Right renal pelvis (tissue), 4 donors: Measurements from ENCODE around the gene AP2A2. TPM values are rescaled to one million over a fixed set of nuclear protein-coding genes. Genes with fewer than 3 reads are reported as not detected.
"Not testable (repeated sequence)": the region's sequence is repeated elsewhere in the genome, so short reads cannot be mapped to it uniquely, and the experiment has no call there.

ENCODE experiments used
- DNase-seq, 4 donors: peaks; one replicate each; pipeline ENCODE4 v3.0.0-alpha.2; 2013; ENCODE audit warnings: low read depth in 4 of 4, low spot score in 3 of 4, missing footprints in 1 of 4
- polyA plus RNA-seq, 4 donors: library from polyadenylated mRNA; unstranded; fragments of 120-200 nt; gene quantifications; one replicate each; pipeline ENCODE4 v1.2.1, GENCODE V29; 2013; ENCODE audit not compliant: insufficient read length in 4 of 4

The AP2A2 gene
- polyA plus RNA-seq, 4 donors, result 100 to 120 (median 109) TPM

DNA sequence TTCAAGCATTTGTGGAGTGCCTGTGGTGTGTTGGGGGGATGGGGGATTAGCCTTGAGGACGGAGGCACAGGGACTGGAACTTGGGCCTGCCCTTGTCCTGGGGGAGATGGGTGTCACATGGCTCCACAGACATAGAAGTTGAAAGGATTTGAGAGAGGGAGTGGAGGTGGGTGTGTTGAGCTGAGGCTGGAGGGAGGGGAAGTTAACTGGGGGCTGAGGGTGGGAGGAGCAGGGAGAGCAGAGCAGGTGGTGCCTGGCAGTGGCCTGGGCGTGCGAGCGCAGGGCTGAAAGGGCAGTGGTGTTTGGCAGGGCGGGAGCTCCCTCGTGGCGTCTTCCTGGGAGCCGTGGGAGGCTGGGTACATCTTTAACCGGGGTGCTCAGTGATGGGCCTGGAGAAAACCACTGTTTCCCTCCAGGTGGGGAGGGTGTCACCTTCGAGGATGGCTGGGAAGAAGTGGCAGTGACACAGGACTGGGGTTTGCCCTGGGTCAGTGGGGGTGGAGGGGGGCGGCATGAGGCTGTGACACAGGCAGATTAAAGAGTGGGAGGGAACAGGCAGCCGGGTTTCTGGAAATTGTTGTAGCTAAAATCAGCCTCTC is 45.5 kb downstream of the AP2A2 start:
- DNase-seq, result no peak

DNA sequence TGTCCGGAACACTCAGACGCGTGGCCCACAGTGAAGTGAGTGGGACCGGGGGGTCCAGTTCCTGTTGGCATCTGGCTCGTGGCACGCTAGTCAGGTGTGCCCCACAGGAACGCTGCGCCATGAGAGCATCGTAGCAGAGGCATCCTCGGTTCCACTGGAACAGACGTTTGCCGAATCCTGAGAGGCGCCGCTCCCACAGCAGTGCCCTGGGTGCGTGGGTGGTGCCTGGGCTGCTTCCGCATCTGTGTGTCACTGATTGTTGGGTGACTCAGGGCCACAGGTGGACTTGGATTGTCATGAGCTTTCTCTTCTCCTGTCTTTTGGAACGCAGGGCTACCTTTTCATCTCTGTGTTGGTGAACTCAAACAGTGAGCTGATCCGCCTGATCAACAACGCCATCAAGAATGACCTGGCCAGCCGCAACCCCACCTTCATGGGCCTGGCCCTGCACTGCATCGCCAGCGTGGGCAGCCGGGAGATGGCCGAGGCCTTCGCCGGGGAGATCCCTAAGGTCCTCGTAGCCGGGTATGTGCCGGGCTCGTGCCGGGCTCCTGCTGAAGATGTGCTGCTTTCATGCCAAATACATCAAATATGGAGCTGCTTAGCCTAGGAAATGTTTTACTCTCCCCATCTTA is 46.2 kb downstream of the AP2A2 start:
- DNase-seq, result no peak

DNA sequence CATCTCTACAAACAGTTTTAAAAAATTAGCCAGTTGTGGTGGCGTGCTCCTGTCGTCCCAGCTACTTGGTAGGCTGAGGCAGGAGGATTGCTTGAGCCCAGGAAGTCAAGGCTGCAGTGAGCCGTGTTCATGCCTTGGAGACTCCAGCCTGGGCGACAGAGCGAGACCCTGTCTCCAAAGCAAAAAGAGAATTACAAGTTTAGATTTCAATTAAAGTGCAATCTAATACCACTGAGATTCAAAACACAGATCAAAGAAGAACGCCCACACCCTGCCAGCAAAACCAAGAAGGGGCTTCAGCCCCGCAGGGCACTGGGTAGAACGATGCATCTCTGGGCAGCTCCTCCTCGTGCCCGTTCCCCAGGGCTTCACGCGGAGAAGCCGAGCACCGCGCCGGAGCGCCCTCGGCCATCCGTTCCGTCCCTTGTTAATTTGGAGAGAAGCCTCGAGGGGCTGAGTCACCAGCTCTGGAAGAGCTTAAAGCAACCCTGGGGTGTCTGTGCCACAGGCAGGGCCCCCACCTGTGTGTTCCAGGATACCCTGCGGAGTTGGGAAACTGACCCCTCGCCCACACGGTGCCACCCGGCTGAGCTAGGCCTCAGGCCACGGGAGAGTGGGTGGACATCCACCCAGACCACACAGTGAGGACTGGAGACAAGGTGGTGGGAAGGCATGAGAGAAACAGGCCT is 47.0 kb downstream of the AP2A2 start:
- DNase-seq, result no peak

DNA sequence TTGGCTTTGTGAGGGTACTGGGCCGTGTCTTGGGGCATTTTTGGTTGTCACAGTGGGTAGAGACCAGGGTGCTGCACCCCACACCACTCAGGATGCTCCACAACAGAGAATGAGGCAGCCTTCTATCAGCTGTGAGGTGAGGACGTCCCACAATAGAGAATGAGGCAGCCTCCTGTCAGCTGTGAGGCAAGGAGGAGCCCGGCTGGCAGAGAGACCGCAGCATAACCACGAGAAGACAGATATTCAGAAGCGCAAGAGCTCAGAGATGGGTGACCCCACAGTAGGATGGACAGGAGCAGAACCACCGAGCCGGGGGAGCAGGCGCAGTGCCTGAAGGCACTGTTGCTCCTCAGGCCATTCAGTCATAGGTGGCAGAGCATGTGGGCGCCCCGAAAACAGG is 47.6 kb downstream of the AP2A2 start:
- DNase-seq, result no peak

DNA sequence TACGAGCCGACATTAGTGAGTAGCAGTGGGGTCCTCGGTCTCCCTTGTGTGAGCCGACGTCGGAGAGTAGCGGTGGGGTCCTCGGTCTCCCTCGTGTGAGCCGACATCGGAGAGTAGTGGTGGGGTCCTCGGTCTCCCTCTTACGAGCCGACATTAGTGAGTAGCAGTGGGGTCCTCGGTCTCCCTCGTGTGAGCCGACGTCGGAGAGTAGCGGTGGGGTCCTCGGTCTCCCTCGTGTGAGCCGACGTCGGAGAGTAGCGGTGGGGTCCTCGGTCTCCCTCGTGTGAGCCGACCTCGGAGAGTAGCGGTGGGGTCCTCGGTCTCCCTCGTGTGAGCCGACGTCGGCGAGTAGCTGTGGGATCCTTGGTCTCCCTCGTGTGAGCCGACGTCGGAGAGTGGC is 49.7 kb downstream of the AP2A2 start:
- not testable (repeated sequence) for DNase-seq

DNA sequence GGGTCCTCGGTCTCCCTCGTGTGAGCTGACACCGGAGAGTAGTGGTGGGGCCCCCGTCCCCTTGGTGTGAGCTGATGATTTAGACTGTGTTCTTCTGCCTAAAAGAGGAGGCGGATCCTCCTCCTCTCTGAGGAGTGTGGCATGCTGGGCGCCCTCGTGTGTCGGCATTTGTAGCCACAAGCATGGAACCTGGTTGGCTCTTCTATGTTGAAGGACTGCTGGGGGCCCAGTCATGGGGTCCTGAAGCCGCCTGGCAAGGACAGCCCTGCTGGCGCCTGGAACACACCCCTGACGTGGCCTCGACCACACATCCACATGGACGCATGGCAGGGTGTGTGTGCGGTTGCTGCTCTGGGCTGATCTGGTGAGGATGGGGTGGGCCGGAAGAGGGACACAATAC is 50.2 kb downstream of the AP2A2 start:
- DNase-seq, result no peak

DNA sequence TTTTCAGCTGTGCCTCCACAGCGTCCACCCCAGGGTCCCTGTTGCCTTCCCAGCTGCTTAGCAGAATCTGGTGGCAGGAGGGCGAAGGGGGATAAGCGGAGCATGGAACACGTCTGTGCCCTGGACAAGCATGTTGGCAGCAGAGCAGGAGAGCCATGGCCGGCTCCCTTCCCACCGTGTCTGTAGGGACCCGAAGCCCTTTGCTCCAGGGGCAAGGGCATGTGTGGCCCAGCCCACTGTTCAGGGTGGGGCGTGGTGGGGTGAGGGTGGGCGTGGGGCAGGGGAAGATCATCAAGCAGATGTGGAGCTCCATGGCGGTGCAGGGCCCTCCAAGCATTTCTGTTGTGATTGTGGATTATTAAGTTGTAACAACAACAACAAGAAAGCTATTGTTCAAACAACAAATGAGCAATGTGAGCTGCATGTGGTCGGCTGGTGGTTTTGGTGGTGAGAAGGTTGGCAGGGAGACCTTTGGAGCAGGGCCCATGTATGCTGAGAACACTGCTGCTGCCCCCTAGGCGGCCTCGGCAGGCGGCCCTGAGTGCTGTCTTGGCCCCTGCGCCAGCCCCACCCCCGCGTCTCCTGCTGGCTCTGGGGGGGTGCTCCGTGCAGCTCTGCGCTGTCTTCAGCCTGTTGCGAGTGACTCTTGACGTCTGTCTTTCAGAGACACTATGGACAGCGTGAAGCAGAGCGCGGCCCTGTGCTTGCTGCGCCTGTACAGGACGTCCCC is 50.9 kb downstream of the AP2A2 start:
- no peak for DNase-seq

DNA sequence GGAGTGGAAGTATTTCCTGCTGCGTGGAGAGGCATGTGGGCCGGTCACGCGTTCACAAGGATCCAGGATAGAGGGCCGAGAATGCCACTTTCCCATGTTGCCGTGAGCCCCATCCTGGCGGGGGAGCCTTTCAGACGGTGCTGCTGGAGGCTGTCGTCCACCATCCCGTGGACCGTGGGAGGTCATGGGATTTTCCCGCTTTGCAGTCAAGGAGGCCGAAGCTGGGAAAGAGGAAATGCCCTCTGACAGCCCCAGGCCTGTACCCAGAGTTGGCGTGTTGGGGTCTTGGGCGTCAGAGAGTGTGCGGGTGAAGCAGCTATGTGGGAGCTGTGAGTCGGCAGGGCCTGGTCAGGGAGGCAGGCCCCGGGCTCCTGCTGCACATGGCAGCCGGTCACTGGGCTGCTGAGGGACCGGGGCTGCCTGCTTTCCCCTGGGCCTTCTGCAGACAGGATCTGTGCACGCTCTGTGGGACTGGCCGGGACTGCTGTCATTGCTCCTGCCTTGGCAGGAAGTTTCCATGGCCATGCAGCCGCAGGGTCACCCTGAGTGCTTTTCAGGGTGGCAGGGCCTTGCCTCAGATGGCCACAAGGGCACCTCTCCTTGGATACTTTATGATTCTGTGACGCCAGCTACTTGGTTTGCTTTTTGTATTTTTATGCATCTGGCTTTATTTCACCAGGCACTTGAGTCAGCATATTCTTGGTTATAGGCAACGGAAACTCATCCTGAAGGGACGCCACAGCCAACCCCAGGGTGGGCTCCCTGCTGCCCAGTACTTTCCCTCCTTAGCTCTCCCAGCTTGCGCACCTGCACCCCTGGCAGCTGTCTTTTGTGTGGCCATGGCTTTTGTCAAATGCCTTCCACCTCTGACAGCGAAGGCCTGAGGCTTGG is 52.4 kb downstream of the AP2A2 start:
- no peak for DNase-seq

DNA sequence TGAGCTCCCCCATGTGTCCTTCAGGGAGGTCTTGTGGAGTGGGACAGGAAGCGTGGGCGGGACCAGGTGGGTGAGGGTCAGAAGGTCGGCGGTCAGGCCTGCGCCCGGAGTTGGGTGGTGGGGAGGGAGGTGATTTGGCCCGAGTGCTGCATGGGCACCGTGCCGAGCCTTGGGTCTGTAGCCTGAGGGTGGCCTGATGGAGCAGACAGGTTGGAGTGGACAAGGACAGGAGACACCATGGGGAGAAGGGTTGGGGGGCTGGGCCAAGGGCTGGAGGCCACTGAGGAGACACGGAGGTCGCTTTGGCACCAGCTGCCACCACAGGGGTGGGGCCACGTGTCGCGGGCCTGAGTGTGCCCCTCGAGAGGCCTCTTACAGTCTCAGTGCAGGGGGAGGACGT is 53.1 kb downstream of the AP2A2 start:
- no peak for DNase-seq

DNA sequence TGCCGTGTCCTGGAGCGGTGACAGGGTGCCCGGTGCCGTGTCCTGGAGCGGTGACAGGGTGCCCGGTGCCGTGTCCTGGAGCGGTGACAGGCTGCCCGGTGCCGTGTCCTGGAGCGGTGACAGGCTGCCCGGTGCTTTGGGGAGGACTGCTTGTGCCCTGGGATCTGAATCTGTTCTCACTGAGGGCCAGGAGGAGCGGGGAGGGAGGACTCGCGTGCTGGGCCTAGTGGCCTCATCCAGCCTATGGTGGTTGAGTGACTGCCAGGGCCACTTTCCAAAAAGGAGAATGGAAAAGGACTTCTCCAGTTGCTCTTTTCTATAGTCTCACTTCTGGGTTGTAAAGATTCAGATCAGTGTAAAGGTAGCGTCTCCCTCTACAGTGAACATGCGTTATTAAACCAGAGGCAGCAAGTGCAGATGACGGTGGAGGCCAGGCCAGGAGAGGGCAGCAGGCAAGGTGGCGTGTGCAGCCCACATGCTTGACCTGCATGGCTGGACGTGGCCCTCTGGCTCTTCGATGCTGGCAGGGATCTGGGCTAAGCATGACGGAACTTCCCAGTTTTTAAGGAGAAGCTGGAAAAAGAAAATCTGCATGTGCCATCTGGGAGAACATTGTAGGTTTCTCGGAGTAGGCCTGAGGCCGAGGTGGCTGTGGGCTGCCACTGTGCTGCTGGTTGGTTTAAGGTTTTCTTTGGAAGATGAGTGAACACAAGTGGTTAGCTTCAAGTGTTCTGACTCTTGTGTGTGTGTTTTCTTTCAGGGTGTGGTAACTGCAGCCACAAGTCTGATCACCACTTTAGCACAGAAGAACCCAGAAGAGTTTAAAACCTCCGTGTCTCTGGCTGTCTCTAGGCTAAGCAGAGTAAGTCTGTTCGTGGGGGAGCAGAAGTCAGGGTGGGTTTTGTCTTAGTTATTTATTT is 55.0 kb downstream of the AP2A2 start:
- DNase-seq, result no peak

DNA sequence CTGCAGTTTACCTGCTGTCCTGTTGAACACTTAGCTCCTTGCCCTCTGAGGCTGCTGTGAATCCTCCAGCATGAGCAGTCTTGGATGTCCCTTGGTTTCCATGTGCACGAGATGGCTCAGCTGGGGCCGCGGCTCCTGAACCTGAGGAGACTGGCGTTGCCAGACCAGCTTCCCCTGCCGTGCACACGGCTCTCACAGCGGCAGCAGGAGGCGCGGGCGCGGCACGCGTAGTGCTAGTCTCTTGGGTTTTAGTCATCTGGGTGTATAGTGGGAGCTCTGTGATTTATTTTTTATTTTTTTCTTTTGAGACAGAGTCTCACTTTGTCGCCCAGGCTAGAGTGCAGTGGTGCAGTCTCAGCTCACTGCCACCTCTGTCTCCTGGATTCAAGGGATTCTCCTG is 56.1 kb downstream of the AP2A2 start:
- no peak for DNase-seq

DNA sequence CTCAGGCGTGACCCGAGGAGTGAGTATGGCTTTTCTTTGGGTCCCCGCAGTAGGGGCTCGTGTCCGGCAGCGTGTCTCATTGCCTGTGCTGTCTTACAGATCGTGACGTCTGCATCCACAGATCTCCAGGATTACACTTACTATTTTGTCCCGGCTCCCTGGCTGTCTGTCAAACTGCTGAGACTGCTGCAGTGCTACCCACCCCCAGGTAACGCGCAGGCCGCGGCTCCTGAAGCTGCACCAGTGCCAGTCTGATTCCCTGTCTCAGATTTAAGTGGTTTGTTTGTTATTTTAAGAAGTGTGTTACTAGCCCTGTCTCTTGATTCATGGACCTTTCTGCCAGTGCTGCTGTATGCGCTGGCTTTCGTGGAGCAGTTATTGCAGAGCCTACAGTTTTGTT is 58.9 kb downstream of the AP2A2 start:
- no peak for DNase-seq

DNA sequence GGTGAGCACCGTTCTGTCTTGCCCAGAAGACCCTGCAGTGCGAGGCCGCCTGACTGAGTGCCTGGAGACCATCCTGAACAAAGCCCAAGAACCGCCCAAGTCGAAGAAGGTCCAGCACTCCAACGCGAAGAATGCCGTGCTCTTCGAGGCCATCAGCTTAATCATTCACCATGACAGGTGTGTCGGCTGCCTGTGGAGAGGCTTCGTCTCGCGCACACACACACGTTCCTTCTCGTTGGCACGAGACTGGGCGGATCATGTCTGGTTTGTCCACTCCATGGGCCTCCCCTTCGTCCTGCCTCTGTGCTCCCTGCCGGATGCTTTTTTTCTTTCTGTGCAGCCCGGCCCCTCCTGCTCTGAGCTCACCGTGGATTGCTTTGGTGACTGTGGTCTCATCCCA is 59.7 kb downstream of the AP2A2 start:
- peak in 2 of 4 donors; percentile 38 to 39 for DNase-seq

DNA sequence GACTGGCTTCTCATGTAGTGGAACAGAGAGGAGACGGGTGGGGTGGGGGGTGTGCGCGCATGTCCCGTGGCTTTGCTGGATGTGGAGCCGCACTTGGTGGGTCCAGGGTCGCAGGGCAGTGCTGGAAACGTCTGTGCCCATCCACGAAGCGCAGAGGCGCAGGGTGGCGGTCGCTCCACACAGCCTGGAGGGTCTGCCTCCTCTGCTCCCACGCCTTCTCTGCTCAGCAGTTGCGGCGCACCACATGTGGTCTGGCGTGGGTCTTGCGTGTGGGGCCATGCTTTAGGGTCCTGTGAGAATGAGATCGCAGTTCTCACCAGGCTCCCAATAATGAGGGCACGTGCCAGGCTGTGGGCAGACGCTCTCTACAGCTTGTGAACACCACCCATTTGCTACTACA is 60.2 kb downstream of the AP2A2 start:
- no peak for DNase-seq

DNA sequence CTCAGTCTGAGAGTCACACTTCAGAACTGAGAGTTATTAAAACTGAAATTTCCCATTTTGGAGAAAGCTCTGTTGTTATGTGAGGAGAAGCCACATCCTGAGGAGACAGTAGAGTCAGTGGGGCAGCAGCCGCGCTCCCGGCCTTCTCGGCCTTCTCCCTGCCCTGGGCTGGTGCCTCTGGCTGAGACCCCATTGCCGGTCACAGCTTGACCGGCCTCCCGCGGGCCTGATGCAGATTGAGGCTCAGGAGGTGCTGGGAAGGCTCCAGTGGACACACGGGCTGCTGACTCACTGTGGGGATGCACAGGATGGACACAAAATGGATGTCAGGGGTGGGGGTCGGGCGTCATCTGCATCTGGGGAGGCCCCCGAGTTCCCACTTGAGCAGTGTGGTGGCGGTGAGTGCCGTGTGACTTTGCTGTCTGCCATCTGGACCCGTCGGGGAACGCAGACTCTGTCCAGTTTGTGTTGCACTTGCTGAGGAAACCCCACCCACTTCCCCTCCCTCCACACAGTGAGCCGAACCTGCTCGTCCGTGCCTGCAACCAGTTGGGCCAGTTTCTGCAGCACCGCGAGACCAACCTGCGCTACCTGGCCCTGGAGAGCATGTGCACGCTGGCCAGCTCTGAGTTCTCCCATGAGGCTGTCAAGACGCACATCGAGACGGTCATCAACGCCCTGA is 60.7 kb downstream of the AP2A2 start:
- peak in 2 of 4 donors; percentile 40 to 46 for DNase-seq

DNA sequence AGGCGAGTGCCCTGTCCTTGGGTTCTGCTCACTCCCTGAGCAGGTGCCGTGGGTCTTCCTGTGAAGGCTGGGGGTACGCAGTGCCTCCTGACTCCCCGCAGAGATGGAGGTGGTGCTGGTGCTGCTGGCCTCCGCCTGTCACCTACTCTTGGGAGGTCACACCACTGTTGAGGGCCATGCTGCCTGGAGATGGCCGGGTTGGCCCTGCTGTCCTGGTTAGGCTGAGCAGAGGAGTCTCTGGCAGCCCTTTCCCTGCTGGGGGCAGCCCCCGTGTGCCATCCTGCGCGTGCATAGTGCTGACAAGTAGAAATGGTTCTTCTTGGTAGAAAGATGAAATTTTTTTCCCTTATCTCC is 61.3 kb downstream of the AP2A2 start:
- no peak for DNase-seq

DNA sequence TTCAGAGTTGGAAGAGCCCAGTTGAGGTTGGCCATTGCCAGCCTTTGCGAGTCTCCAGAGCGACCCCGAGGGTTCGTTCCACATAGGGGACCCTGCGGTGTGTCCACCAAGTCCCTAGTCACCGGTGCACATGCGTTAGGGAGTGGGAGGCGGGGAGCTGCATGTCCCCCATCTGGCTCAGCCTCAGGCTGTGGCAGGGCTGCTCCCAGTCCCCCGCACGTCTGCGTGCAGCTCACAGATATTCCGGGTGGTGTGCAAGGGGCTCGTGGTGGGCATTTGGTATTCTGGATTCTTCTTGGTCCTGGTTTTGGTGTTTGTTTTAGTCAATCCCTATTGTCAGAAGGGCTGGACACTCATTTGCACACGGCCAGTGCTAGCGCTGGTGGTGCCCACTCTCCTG is 62.0 kb downstream of the AP2A2 start:
- DNase-seq, result no peak

DNA sequence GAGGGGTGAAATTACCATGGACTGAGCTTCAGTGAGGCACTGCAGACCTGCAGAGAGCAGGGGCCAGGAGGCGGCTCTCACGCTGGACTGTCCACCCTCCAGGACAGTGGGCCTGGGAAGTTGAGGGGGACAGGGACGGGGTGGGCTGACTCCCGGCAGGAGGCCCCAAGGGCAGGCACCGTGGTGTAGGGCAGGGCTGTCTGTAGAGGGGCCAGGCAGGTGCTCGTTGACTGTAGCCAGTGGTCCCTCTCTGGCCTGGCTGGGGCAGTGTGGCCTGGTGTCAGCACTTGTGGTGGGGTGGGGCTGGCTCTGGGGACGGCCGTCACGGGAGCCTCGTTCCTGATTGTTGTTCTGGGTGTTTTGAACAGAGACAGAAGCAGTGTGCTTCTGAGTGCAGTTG is 64.4 kb downstream of the AP2A2 start:
- no peak for DNase-seq

DNA sequence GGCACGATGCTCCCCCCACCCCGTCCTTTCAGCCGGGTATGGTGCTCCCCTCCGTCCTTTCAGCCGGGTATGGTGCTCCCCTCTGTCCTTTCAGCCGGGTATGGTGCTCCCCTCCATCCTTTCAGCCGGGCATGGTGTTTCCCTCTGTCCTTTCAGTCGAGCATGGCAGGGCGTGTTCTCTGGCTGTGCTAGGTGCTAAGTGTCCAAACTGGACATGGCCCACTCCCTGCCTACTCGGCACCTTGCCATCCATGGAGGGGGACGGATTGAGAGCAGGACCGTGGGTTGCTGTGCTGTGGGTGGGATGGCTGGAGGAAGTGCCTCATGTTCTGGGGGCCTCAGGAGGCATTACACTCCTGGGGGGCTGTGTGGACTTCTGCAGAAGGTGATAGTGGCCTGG is 65.4 kb downstream of the AP2A2 start:
- no peak for DNase-seq
